Transverse colon (tissue), 3 donors: ENCODE data around the gene FRMD3.

ENCODE experiments used
- EP300 ChIP-seq: sonication (generic); formaldehyde crosslinking; IDR thresholded peaks from one replicate; pipeline ENCODE4 v1.6.1; 2017; ENCODE audit warnings: antibody characterized with exemption, low read depth
- TF ChIP-seq, protein P1 (sequence below), 5 experiments: fragments of 200-600 bp in 3 of 5; fragments of 450-650 bp in 2 of 5; sonication (generic) in 3 of 5; IDR thresholded peaks; 1 replicate in 2 of 5; 2 replicates in 3 of 5; pipeline ENCODE4 v1.5.1; 2016 to 2017; ENCODE audit warnings: antibody characterized with exemption in 5 of 5, inconsistent platforms in 3 of 5, mild to moderate bottlenecking in 2 of 5, moderate library complexity in 1 of 5

DNA sequence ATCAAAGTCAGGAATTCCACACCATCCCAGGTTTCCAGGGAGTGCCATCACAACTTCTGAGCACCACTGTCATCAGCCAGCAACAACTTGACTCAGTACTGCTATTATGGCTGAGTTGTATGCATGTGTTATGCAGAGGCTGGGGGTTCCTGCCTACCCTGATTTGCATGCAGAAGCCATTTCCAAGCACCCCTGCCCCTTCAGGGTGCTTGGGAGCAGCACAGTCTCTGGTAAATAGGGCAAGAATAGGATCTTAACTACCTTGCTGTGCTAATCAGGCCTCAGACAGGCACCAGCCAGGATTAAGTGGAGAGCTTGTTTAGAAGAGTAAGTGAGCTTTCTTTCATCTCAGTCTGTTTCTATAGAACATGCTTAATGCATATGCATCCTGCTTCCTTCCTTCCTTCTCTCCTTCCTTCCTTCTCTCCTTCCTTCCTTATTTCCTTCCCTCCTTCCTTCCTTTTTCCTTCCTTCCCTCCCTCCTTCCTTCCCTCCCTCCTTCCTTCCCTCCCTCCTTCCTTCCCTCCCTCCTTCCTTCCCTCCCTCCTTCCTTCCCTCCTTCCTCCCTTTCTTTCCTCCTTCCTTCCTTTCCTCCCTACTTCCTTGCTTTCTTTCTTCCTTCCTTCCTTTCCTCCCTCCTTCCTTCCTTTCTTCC lies 175.7 kb downstream of the FRMD3 start:
- TF ChIP-seq, protein P1, sequence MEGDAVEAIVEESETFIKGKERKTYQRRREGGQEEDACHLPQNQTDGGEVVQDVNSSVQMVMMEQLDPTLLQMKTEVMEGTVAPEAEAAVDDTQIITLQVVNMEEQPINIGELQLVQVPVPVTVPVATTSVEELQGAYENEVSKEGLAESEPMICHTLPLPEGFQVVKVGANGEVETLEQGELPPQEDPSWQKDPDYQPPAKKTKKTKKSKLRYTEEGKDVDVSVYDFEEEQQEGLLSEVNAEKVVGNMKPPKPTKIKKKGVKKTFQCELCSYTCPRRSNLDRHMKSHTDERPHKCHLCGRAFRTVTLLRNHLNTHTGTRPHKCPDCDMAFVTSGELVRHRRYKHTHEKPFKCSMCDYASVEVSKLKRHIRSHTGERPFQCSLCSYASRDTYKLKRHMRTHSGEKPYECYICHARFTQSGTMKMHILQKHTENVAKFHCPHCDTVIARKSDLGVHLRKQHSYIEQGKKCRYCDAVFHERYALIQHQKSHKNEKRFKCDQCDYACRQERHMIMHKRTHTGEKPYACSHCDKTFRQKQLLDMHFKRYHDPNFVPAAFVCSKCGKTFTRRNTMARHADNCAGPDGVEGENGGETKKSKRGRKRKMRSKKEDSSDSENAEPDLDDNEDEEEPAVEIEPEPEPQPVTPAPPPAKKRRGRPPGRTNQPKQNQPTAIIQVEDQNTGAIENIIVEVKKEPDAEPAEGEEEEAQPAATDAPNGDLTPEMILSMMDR (IDR thresholded peaks at IDR 0.05) = no peak
- TF ChIP-seq EP300 = no peak
